Stimulated activated naive CD8-positive, alpha-beta T cell treated with anti-CD3 and anti-CD28 coated beads, Interleukin-15, amount 100 ng/mL, for 72 hours (primary cell): ENCODE data around the gene CPNE9.

Experiments
- ATAC-seq: fragments of 150-1000 bp; cut with Tn5 transposase; 2 replicates; pipeline ENCODE4 v1.10.0; 2021; ENCODE audit warnings: mild to moderate bottlenecking, moderate library complexity
- DNase-seq, 2 donors: peaks; one replicate each; pipeline ENCODE4 v3.0.0; 2021 to 2022
- H3K27ac Mint-ChIP-seq, 2 donors: one replicate each; pipeline ENCODE4 v1.8.0; 2022; ENCODE audit warnings: mild to moderate bottlenecking in 2 of 2, mixed read lengths in 2 of 2, moderate library complexity in 2 of 2
- H3K27me3 Mint-ChIP-seq: one replicate; pipeline ENCODE4 v1.8.0; 2022; ENCODE audit warnings: mixed read lengths
- H3K4me1 Mint-ChIP-seq: one replicate; pipeline ENCODE4 v1.8.0; 2022; ENCODE audit warnings: mild to moderate bottlenecking, mixed read lengths
- H3K4me3 Mint-ChIP-seq, 2 donors: one replicate each; pipeline ENCODE4 v1.8.0; 2022; ENCODE audit warnings: mild to moderate bottlenecking in 2 of 2, mixed read lengths in 2 of 2, moderate library complexity in 1 of 2
- H3K9me3 Mint-ChIP-seq, 2 donors: one replicate each; pipeline ENCODE4 v1.8.0; 2022; ENCODE audit warnings: mixed read lengths in 2 of 2

Gene CPNE9

GRCh38 chr3:9698293-9698692 lies 5.3 kb upstream of the CPNE9 start:
- no peak overlapping the region for H3K4me3 Mint-ChIP-seq
- no peaks in the 10 kb centered on the region for H3K9me3 Mint-ChIP-seq
- no peaks in the 10 kb centered on the region for H3K4me1 Mint-ChIP-seq
- ATAC-seq, result no peak
- peak overlapping the region in 1 of 2 donors; percentile 54 for H3K27ac Mint-ChIP-seq
- peaks cover 6% of the 10 kb centered on the region for H3K27me3 Mint-ChIP-seq
- no peak for DNase-seq

DNA sequence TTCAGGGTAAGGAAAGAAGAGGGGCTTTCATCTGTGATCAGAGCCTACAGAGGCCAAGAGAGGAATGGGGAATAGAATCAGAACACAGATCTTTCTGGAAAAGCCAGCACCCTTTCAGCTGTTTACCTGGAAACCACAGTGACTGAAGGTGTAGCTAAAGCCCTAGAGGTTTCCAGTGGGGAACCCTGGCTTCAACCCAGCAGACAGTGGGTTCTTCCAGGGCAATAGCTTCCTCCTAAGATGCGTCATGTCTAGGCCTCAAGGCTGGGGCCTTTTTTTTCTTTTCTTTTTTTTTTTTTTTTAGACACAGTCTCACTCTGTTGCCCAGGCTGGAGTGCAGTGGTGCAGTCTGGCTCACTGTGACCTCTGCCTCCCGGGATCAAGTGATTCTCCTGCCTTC lies 3.1 kb upstream of the CPNE9 start:
- Mint-ChIP-seq H3K4me3 (no peak overlapping the region), H3K9me3 (no peaks in the 10 kb centered on the region)
- ATAC-seq, result no peak

GRCh38 chr3:9701006-9701405 lies 2.6 kb upstream of the CPNE9 start:
- Mint-ChIP-seq H3K4me1 (peaks cover 14% of the 10 kb centered on the region), H3K9me3 (no peaks in the 10 kb centered on the region), H3K27me3 (peaks cover 33% of the 10 kb centered on the region), H3K4me3 (no peak overlapping the region), H3K27ac (no peak overlapping the region)
- no peak for DNase-seq
- ATAC-seq, result no peak

More for the DNA sequence above, 3.1 kb upstream of the CPNE9 start:
- peaks cover 14% of the 10 kb centered on the region for H3K4me1 Mint-ChIP-seq
- DNase-seq, result no peak
- no peak overlapping the region for H3K27ac Mint-ChIP-seq
- peaks cover 28% of the 10 kb centered on the region for H3K27me3 Mint-ChIP-seq

DNA sequence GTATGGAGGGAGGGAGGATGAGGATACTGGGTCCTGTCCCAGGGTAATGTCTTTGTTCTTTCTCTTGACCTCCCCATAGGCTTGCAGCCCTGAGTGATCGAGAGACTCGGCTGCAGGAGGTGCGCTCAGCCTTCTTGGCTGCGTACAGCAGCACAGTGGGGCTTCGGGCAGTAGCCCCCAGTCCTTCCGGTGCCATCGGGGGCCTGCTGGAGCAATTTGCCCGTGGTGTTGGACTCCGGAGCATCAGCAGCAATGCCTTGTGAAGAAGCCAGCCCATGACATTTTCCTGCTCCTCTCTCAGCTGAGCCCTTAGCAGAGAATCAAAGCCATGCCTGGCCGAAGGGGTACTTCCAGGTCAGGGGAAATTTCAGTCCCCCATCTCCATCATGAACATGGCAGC lies 1.9 kb upstream of the CPNE9 start:
- H3K4me3 Mint-ChIP-seq, result no peak overlapping the region
- no peaks in the 10 kb centered on the region for H3K9me3 Mint-ChIP-seq
- H3K27ac Mint-ChIP-seq, result no peak overlapping the region
- ATAC-seq (no peak), DNase-seq (no peak)
- peaks cover 14% of the 10 kb centered on the region for H3K4me1 Mint-ChIP-seq
- peaks cover 39% of the 10 kb centered on the region for H3K27me3 Mint-ChIP-seq

- no peak overlapping the region for H3K4me3 Mint-ChIP-seq
- ATAC-seq, result no peak
- H3K27me3 Mint-ChIP-seq, result peaks cover 39% of the 10 kb centered on the region
- H3K4me1 Mint-ChIP-seq, result peaks cover 14% of the 10 kb centered on the region
- no peak for DNase-seq
- H3K27ac Mint-ChIP-seq, result no peak overlapping the region
- no peaks in the 10 kb centered on the region for H3K9me3 Mint-ChIP-seq
Observed at GRCh38 chr3:9703240-9703639, 393 bp upstream of the CPNE9 start.

GRCh38 chr3:9704347-9705322 lies 1.0 kb downstream of the CPNE9 start:
- Mint-ChIP-seq H3K4me3 (peak overlapping the region; percentile 68 to 73), H3K9me3 (no peaks in the 10 kb centered on the region), H3K27me3 (peaks cover 39% of the 10 kb centered on the region), H3K27ac (no peak overlapping the region), H3K4me1 (peaks cover 14% of the 10 kb centered on the region)
- ATAC-seq (peak; percentile 60), DNase-seq (peak; percentile 13 to 17)

DNA sequence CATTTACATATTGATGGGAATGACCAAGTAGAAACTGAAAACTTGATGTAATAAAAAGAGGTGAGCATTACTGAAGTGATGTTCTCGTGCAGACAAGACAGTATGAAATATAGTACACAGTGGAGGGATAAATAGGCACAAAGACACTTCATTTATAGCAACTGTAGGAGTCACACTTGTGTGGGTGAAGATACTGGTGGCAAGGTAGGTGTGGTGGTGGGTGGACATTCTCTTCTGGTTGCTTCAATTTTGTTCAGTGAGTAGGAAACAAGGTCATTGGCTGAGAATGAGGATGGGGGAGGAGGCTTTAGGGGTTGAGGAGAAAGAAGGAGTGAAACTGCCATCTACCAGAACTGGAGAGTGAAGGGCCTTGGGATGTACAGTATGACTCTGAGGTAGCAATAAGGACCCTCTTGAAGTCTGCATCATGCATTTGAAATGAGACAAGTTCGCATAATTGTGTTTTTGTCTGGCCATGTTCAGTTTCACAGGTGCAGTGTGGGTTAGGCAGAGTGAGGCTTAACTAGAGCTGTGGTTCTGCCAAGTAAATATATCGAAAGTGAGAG lies 6.6 kb downstream of the CPNE9 start:
- DNase-seq (no peak), ATAC-seq (peak; percentile 18)
- no peak overlapping the region for H3K4me3 Mint-ChIP-seq
- H3K27ac Mint-ChIP-seq, result peak overlapping the region in 1 of 2 donors; percentile 3
- H3K4me1 Mint-ChIP-seq, result peaks cover 6% of the 10 kb centered on the region
- no peaks in the 10 kb centered on the region for H3K9me3 Mint-ChIP-seq
- peaks cover 13% of the 10 kb centered on the region for H3K27me3 Mint-ChIP-seq

DNA sequence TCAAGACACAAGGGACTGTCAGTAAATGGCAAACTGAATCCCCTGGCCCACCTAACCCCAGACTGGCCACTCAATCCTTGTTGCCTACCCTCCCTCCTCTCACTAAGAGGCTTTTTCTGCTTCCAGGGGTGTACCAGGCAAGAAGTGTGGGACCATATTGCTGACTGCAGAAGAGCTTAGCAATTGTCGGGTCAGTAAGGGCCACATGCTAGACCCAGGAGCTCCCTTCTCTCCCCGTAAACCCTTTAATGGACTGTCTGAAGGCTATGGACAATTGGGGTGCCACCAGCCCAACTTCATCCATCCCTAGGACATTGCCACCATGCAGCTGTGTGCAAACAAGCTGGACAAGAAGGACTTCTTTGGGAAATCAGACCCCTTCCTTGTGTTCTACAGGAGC lies 8.8 kb downstream of the CPNE9 start:
- no peaks in the 10 kb centered on the region for H3K9me3 Mint-ChIP-seq
- ATAC-seq, result no peak
- H3K4me1 Mint-ChIP-seq, result peaks cover 11% of the 10 kb centered on the region
- DNase-seq, result no peak
- no peaks in the 10 kb centered on the region for H3K27me3 Mint-ChIP-seq
- no peak overlapping the region for H3K27ac Mint-ChIP-seq
- H3K4me3 Mint-ChIP-seq, result no peak overlapping the region

GRCh38 chr3:9713142-9713541 lies 9.5 kb downstream of the CPNE9 start:
- Mint-ChIP-seq H3K4me1 (peaks cover 11% of the 10 kb centered on the region), H3K9me3 (no peaks in the 10 kb centered on the region), H3K27ac (no peak overlapping the region), H3K4me3 (no peak overlapping the region), H3K27me3 (no peaks in the 10 kb centered on the region)
- DNase-seq (no peak), ATAC-seq (no peak)

- no peak for DNase-seq
- no peak overlapping the region for H3K27ac Mint-ChIP-seq
- no peak for ATAC-seq
- H3K27me3 Mint-ChIP-seq, result no peaks in the 10 kb centered on the region
- peaks cover 9% of the 10 kb centered on the region for H3K4me1 Mint-ChIP-seq
- H3K9me3 Mint-ChIP-seq, result no peaks in the 10 kb centered on the region
- H3K4me3 Mint-ChIP-seq, result no peak overlapping the region
Observed at GRCh38 chr3:9715136-9715535, 11.5 kb downstream of the CPNE9 start.

GRCh38 chr3:9715764-9716437 lies 12.3 kb downstream of the CPNE9 start:
- Mint-ChIP-seq H3K27ac (no peak overlapping the region), H3K4me1 (peaks cover 6% of the 10 kb centered on the region), H3K9me3 (no peaks in the 10 kb centered on the region), H3K4me3 (no peak overlapping the region), H3K27me3 (no peaks in the 10 kb centered on the region)
- DNase-seq (peak in 1 of 2 donors; percentile 49), ATAC-seq (peak; percentile 86)

DNA sequence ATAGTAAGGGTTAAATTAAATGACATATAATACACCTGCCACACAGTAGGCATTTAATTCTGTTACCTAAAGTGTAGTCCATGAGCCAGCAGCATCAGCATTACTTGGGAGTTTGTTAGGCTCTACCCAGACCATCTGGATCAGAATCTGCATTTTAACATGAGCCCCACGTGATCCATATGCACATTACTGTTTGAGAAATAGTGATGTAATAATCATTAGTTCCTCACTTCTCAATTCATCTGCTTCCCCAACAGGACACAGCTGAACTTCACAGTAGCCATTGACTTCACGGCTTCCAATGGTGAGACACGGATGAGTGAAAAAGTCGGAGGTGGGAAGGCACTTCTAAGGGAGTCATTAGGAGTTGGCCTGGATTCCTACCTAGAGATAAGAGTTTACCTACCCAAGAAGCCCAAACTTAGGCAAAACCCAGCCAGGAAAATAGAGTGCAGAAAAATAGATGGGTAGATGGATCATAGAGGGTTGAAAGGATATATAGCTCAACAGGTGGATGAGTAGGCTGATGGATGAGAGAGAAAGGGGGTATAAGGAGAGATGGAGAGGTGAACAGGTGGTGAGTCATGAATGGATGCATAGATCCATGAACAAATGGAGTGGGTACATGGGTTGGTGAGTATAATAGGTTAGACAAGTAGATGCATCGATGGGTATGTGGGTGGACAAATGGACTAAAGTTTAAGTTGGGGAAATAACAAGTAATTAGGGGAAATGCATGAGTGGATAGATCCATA lies 13.3 kb downstream of the CPNE9 start:
- no peak for ATAC-seq

GRCh38 chr3:9717563-9717962 lies 13.9 kb downstream of the CPNE9 start:
- H3K27me3 Mint-ChIP-seq, result no peaks in the 10 kb centered on the region
- no peak overlapping the region for H3K4me3 Mint-ChIP-seq
- H3K27ac Mint-ChIP-seq, result no peak overlapping the region
- H3K9me3 Mint-ChIP-seq, result no peaks in the 10 kb centered on the region
- no peak for DNase-seq
- peaks cover 6% of the 10 kb centered on the region for H3K4me1 Mint-ChIP-seq
- ATAC-seq, result no peak

More for the DNA sequence above, 13.3 kb downstream of the CPNE9 start:
- no peaks in the 10 kb centered on the region for H3K9me3 Mint-ChIP-seq
- no peak overlapping the region for H3K4me3 Mint-ChIP-seq
- no peak overlapping the region for H3K27ac Mint-ChIP-seq
- peaks cover 6% of the 10 kb centered on the region for H3K4me1 Mint-ChIP-seq
- no peaks in the 10 kb centered on the region for H3K27me3 Mint-ChIP-seq
- DNase-seq, result no peak

GRCh38 chr3:9718118-9718517 lies 14.5 kb downstream of the CPNE9 start:
- Mint-ChIP-seq H3K9me3 (no peaks in the 10 kb centered on the region), H3K4me3 (no peak overlapping the region), H3K4me1 (peaks cover 6% of the 10 kb centered on the region), H3K27me3 (no peaks in the 10 kb centered on the region), H3K27ac (no peak overlapping the region)
- ATAC-seq (no peak), DNase-seq (no peak)

DNA sequence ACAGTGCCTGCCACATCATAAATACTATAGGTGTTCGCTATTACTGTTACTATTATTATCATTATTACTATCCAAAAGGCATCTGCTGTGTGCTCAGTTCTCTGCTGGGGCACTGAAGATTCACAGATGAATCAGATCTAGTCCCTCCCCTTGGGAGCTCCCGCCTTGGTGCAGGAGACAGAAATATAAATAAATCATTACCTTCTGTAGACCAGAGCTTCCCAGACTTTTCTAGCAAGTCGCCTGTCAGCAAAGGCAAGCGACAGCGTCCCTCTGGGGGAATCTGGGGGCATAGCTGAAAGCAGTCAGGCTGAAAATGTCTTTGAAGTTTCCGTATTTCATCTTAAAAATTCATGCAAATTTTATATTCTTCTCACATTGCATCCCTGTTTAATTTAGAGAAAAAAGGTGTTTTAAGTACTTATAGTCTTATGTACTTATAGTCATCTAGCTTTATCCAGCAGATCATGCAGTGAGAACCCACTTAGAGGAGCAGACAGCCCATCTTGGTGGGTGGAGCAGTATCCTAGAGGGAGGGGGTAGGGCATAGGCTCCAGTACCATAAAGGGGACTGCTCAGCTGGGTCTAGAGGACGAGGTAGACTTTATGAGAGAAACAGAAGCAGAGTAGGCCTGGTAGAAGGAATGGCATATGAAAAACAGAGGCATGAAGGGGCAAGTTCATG lies 17.5 kb downstream of the CPNE9 start:
- no peaks in the 10 kb centered on the region for H3K9me3 Mint-ChIP-seq
- H3K4me3 Mint-ChIP-seq, result no peak overlapping the region
- H3K27ac Mint-ChIP-seq, result no peak overlapping the region
- peaks cover under 1% of the 10 kb centered on the region for H3K4me1 Mint-ChIP-seq
- DNase-seq (no peak), ATAC-seq (no peak)
- H3K27me3 Mint-ChIP-seq, result no peaks in the 10 kb centered on the region
